BJ (cell line): ENCODE data around the gene KCNK13. TPM values are rescaled to one million over a fixed set of nuclear protein-coding genes. Genes with fewer than 3 reads are reported as not detected.

Experiments used
- CTCF ChIA-PET: fragments of 350-600 bp; formaldehyde crosslinking; extraction: SDS; loops from one replicate; lab custom pipeline; 2021; ENCODE audit warnings: antibody characterized with exemption, inconsistent platforms; lab: Yijun Ruan, JAX
- POLR2A ChIA-PET: fragments of 300-600 bp; sonication (Branson Sonifier 250); formaldehyde crosslinking; extraction: SDS; loops from one replicate; lab custom pipeline; 2021; ENCODE audit warnings: antibody characterized with exemption; lab: Charles Lee
- DNase-seq: peaks from one replicate; pipeline ENCODE4 v3.0.0-alpha.2; 2011; ENCODE audit warnings: low read depth
- H3K27me3 ChIP-seq: 2 replicates; pipeline ENCODE4 v1.6.0; 2011; ENCODE audit warnings: low read length; ENCODE audit not compliant: control insufficient read depth, insufficient read depth
- H3K36me3 ChIP-seq: 2 replicates; pipeline ENCODE4 v1.5.1; 2011; ENCODE audit warnings: low read length; ENCODE audit not compliant: control insufficient read depth, insufficient read depth
- H3K4me3 ChIP-seq: 2 replicates; pipeline ENCODE4 v1.5.1; 2011; ENCODE audit warnings: low read depth, mild to moderate bottlenecking, control low read depth, low read length
- CTCF ChIP-seq: IDR thresholded peaks from 2 replicates; pipeline ENCODE4 v1.5.1; 2011; ENCODE audit warnings: low read depth, mild to moderate bottlenecking, control low read depth, inconsistent platforms, low read length, moderate library complexity; ENCODE audit not compliant: insufficient read depth
- polyA plus RNA-seq: library from polyadenylated mRNA; depleted of rRNA; stranded (reverse); fragments of >200 nt; gene quantifications from 2 replicates; pipeline ENCODE4 v1.2.3, GENCODE V29; 2011

Gene KCNK13
- polyA plus RNA-seq, 1 experiment = not detected

- Histone ChIP-seq H3K36me3 (no peaks in the 10 kb centered on the region), H3K4me3 (no peak overlapping the region), H3K27me3 (no peaks in the 10 kb centered on the region)
- POLR2A ChIA-PET = no interaction called here
- no peak for TF ChIP-seq CTCF
- CTCF ChIA-PET = no interaction called here
- no peak for DNase-seq
Observed at GRCh38 chr14:90109858-90110257, 48.1 kb downstream of the KCNK13 start.

- no peak for DNase-seq
Observed at GRCh38 chr14:90111895-90112534, 50.2 kb downstream of the KCNK13 start.

GRCh38 chr14:90114554-90114953, 52.8 kb downstream of the KCNK13 start:
- Histone ChIP-seq H3K36me3 (no peaks in the 10 kb centered on the region), H3K4me3 (no peak overlapping the region), H3K27me3 (no peaks in the 10 kb centered on the region)
- no peak for TF ChIP-seq CTCF
- CTCF ChIA-PET = interaction anchor here (1.2 kb wide), 1 partner anchor 121 kb away, joined by 3 read pairs; no protein-coding TSS in a partner anchor
- POLR2A ChIA-PET = no interaction called here
- no peak for DNase-seq

More at GRCh38 chr14:90111895-90112534, 50.2 kb downstream of the KCNK13 start:
- no peak for TF ChIP-seq CTCF
- POLR2A ChIA-PET = no interaction called here
- H3K36me3 ChIP-seq = no peaks in the 10 kb centered on the region
- no peaks in the 10 kb centered on the region for H3K27me3 ChIP-seq
- CTCF ChIA-PET = interaction anchor here (1.2 kb wide), 1 partner anchor 124 kb away, joined by 5 read pairs; no protein-coding TSS in a partner anchor
- no peak overlapping the region for H3K4me3 ChIP-seq

- CTCF ChIA-PET = no interaction called here
- Histone ChIP-seq H3K27me3 (no peaks in the 10 kb centered on the region), H3K4me3 (no peak overlapping the region), H3K36me3 (no peaks in the 10 kb centered on the region)
- POLR2A ChIA-PET = no interaction called here
- TF ChIP-seq CTCF = no peak
- DNase-seq = no peak
Observed at GRCh38 chr14:90115780-90116179, 54.0 kb downstream of the KCNK13 start.

- ChIA-PET CTCF (no interaction called here), POLR2A (no interaction called here)
- Histone ChIP-seq H3K27me3 (no peaks in the 10 kb centered on the region), H3K4me3 (no peak overlapping the region), H3K36me3 (no peaks in the 10 kb centered on the region)
- no peak for DNase-seq
- no peak for TF ChIP-seq CTCF
Observed at GRCh38 chr14:90116444-90116843, 54.6 kb downstream of the KCNK13 start.
